Smooth muscle cell (in vitro differentiated cells): Measurements from ENCODE around the gene HES1. TPM values are rescaled to one million over a fixed set of nuclear protein-coding genes. Genes with fewer than 3 reads are reported as not detected.
"Not testable (repeated sequence)": the region's sequence is repeated elsewhere in the genome, so short reads cannot be mapped to it uniquely, and the experiment has no call there.

Experiments
- DNase-seq: peaks from one replicate; lab custom pipeline; 2025; ENCODE audit not compliant: unreplicated experiment; lab: John Stamatoyannopoulos, UW
- H2AFZ ChIP-seq: fragments of 200-600 bp; sonication (generic); 2 replicates; pipeline ENCODE4 v1.6.0; 2016; ENCODE audit warnings: antibody characterized with exemption, low read depth, mild to moderate bottlenecking
- H3F3A ChIP-seq: fragments of 200-600 bp; sonication (generic); 2 replicates; pipeline ENCODE4 v1.6.0; 2017; ENCODE audit warnings: antibody characterized with exemption, low read depth
- H3K27ac ChIP-seq: fragments of 200-600 bp; sonication (generic); 2 replicates; pipeline ENCODE4 v1.5.1; 2016; ENCODE audit warnings: low read depth, mild to moderate bottlenecking
- H3K27me3 ChIP-seq: fragments of 200-600 bp; sonication (generic); 2 replicates; pipeline ENCODE4 v1.6.1; 2016; ENCODE audit warnings: low read depth, mild to moderate bottlenecking
- H3K36me3 ChIP-seq: fragments of 200-600 bp; sonication (generic); 2 replicates; pipeline ENCODE4 v1.5.1; 2016; ENCODE audit warnings: low read depth
- H3K4me1 ChIP-seq: fragments of 200-600 bp; sonication (generic); 2 replicates; pipeline ENCODE4 v1.5.1; 2016; ENCODE audit warnings: low read depth
- H3K4me2 ChIP-seq: fragments of 200-600 bp; sonication (generic); 2 replicates; pipeline ENCODE4 v1.6.0; 2016; ENCODE audit warnings: mild to moderate bottlenecking
- H3K4me3 ChIP-seq: fragments of 200-600 bp; sonication (generic); 2 replicates; pipeline ENCODE4 v1.5.1; 2016; ENCODE audit warnings: mild to moderate bottlenecking
- H3K79me2 ChIP-seq: fragments of 200-600 bp; sonication (generic); 2 replicates; pipeline ENCODE4 v1.6.0; 2016; ENCODE audit warnings: low read depth, mild to moderate bottlenecking
- H3K9ac ChIP-seq: fragments of 200-600 bp; sonication (generic); 2 replicates; pipeline ENCODE4 v1.6.0; 2016; ENCODE audit warnings: low read depth
- H3K9me3 ChIP-seq: fragments of 200-600 bp; sonication (generic); replicated peaks from 2 replicates; pipeline ENCODE4 v1.5.1; 2016; ENCODE audit warnings: low read depth
- H4K20me1 ChIP-seq: fragments of 200-600 bp; sonication (generic); 2 replicates; pipeline ENCODE4 v1.6.0; 2016; ENCODE audit warnings: low read depth
- WGBS: methylation state at CpG from one replicate; pipeline ENCODE4 v1.1.7; 2016; ENCODE audit warnings: low lambda C conversion rate; 5-methylcytosine and 5-hydroxymethylcytosine counted together
- polyA plus RNA-seq: library from polyadenylated mRNA; unstranded; fragments of >200 nt; fragmentation: Nextera tagmentation; extraction: Ambion mirVana; gene quantifications from 2 replicates; pipeline ENCODE4 v1.2.1, GENCODE V29; 2016
- total RNA-seq: library from RNA; depleted of rRNA; stranded (reverse); fragments of >200 nt; gene quantifications from 2 replicates; pipeline ENCODE4 v1.2.3, GENCODE V29; 2014
- TF ChIP-seq, protein P1 (sequence below): fragments of 200-600 bp; sonication (generic); IDR thresholded peaks from 2 replicates; pipeline ENCODE4 v1.5.1; 2017; ENCODE audit warnings: borderline replicate concordance, mild to moderate bottlenecking, antibody characterized with exemption; ENCODE audit not compliant: insufficient read depth, poor library complexity, severe bottlenecking

Gene HES1
- total and polyA plus RNA-seq, 2 experiments from 2014 or later: 59.9 to 69.5 TPM

DNA sequence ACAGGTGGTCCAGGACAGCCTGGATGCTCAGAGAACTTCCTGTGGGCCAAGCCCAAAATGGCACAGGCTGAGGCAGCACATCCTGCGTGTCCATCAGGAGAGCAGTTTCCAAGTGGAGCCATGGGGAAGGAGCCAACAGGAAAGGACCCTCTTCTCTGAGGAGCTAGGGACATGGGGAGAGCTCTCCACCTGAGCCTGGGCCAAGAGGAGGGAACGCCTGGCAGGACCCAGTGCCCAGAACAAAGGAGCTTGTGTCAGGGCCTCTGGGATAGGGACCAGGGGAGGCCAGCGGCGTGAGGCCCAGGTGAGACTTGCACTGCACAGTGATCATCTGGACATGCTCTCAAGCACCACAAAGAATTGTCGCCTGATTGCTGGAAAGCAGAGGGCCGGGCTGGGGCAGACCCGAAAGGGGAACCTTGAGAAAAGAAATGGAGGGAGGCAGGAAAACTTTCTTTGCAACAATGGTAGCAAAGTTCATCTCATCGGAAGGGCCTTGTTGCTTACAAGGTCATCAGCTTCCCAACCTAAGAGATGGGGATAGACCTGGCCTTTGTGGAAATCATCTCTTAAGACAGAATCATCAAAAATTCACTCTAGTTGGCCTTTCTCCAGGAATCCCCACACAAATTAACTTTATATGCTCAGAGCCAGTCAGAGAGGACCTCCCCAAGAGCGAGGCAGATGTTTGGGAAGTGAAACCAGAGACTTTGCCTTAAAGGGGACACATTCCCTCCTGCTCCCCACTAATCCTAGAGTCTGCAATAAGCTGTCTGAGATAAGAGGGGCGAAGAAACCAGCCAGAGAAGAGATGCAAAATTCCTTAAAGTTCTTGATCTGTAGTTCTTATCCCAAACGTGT is 47.7 kb upstream of the HES1 start:
- Histone ChIP-seq H3K79me2 (no peaks in the 10 kb centered on the region), H2AFZ (no peak overlapping the region)
- 84% methylated on average over 11 of the region's 11 CpGs for WGBS

DNA sequence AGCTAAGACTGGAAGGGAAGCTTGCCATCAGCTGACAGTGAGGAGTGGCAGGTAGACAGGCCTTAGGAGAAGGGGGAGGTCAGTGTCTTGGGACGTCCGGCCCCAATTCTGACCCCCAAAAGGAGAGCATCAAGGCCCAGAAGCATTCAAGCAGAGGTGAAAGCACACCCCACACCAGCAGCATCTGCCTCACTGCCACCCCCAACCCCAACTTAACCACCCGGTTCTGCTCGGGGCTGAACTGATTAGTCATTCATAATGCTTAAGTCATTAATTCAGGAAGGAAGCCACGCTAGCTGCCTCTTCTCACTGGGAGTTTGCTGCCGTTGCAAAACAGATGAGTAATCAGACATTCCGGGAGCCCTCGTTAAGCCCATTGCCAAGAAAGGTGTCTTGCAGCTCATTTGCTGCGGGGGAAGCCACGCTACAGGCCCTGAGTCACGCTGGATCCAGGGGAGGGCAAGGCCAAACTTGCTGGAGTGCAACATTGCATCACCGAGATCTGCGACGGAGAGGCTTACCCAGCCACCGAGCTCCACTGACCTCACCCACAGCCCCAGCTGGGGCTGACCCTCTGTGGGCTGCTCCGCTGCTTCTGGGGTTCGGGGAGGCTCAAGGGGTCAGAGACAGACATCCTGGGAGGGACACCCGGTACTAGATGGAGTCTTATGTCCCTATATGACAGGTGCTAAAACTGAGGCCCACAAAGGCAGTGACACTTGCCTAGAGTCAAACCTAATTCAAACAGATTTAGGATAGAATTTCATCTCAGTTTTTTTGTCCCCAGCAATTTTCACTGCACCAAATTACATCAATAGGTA is 46.4 kb upstream of the HES1 start:
- H4K20me1 ChIP-seq: no peaks in the 10 kb centered on the region
- peak overlapping the region; percentile 82 for H3K4me2 ChIP-seq
- H3K27ac ChIP-seq: peak overlapping the region; percentile 92
- H3K36me3 ChIP-seq: no peaks in the 10 kb centered on the region
- 19% methylated on average over 18 of the region's 18 CpGs for WGBS
- H2AFZ ChIP-seq: no peak overlapping the region
- H3K9ac ChIP-seq: peak overlapping the region; percentile 76
- H3K9me3 ChIP-seq: no peaks in the 10 kb centered on the region
- peaks cover 57% of the 10 kb centered on the region for H3K4me1 ChIP-seq
- TF ChIP-seq, protein P1, sequence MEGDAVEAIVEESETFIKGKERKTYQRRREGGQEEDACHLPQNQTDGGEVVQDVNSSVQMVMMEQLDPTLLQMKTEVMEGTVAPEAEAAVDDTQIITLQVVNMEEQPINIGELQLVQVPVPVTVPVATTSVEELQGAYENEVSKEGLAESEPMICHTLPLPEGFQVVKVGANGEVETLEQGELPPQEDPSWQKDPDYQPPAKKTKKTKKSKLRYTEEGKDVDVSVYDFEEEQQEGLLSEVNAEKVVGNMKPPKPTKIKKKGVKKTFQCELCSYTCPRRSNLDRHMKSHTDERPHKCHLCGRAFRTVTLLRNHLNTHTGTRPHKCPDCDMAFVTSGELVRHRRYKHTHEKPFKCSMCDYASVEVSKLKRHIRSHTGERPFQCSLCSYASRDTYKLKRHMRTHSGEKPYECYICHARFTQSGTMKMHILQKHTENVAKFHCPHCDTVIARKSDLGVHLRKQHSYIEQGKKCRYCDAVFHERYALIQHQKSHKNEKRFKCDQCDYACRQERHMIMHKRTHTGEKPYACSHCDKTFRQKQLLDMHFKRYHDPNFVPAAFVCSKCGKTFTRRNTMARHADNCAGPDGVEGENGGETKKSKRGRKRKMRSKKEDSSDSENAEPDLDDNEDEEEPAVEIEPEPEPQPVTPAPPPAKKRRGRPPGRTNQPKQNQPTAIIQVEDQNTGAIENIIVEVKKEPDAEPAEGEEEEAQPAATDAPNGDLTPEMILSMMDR: no peak
- peaks cover 22% of the 10 kb centered on the region for H3F3A ChIP-seq
- peak; percentile 65 for DNase-seq
- no peaks in the 10 kb centered on the region for H3K79me2 ChIP-seq
- H3K27me3 ChIP-seq: no peaks in the 10 kb centered on the region
- H3K4me3 ChIP-seq: no peak overlapping the region

More for the DNA sequence above, 47.7 kb upstream of the HES1 start:
- no peak for DNase-seq
- Histone ChIP-seq H4K20me1 (no peaks in the 10 kb centered on the region), H3K36me3 (no peaks in the 10 kb centered on the region), H3F3A (peaks cover 22% of the 10 kb centered on the region), H3K27ac (peak overlapping the region; percentile 73), H3K9me3 (no peaks in the 10 kb centered on the region), H3K4me1 (peaks cover 57% of the 10 kb centered on the region), H3K4me2 (no peak overlapping the region), H3K27me3 (no peaks in the 10 kb centered on the region), H3K4me3 (no peak overlapping the region), H3K9ac (no peak overlapping the region)
- TF ChIP-seq, protein P1: no peak

DNA sequence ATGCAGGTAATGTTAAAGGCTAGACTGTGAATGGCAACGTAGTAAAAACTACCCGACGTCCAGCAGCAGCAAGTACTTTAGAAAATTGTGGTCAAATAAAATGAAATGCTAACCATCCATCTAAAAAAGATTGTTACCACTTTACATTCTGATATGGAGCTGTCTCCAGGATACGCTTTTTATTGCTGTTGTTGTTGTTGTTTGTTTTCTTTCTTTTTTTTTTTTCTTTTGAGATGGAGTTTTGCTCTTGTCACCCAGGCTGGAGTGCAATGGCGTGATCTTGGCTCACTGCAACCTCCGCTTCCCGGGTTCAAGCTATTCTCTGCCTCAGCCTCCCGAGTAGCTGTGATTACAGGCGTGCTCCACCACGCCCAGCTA is 45.8 kb upstream of the HES1 start:
- H3K4me1 ChIP-seq: peaks cover 57% of the 10 kb centered on the region
- H3K27me3 ChIP-seq, H2AFZ ChIP-seq, H3K36me3 ChIP-seq, H4K20me1 ChIP-seq, H3K9me3 ChIP-seq, H3K4me3 ChIP-seq, DNase-seq, H3K79me2 ChIP-seq: not testable (repeated sequence)
- peak overlapping the region; percentile 76 for H3K9ac ChIP-seq
- peaks cover 22% of the 10 kb centered on the region for H3F3A ChIP-seq
- peak overlapping the region; percentile 82 for H3K4me2 ChIP-seq
- H3K27ac ChIP-seq: peak overlapping the region; percentile 92
- 87% methylated on average over 10 of the region's 10 CpGs for WGBS

DNA sequence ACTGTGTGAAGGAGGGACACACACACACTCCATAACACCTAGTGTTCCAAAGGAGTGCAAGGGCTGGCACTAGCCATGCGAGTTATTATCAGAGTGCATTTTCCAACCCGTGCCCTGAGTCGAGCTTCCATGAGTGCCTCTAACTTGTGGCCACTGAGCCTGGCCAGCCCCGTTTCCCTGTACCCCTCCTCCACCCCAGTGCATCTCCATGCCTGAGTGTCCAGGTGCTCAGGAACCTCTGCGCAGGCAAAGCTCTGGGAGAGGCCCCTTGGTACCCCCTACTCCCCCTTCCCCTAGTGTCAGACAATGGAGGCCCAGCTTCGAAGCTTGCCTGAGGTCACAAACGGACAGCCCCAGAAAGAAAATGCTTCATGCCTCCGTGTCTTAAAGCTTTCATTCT is 45.2 kb upstream of the HES1 start:
- no peak overlapping the region for H3K9ac ChIP-seq
- H3K4me1 ChIP-seq: peaks cover 55% of the 10 kb centered on the region
- no peak overlapping the region for H3K4me3 ChIP-seq
- no peak for DNase-seq
- H3K79me2 ChIP-seq: no peaks in the 10 kb centered on the region
- WGBS: 86% methylated on average over 6 of the region's 8 CpGs
- H3K36me3 ChIP-seq: no peaks in the 10 kb centered on the region
- peaks cover 22% of the 10 kb centered on the region for H3F3A ChIP-seq
- H3K27me3 ChIP-seq: no peaks in the 10 kb centered on the region
- H4K20me1 ChIP-seq: no peaks in the 10 kb centered on the region
- H2AFZ ChIP-seq: no peak overlapping the region
- TF ChIP-seq, protein P1: no peak
- peak overlapping the region; percentile 46 for H3K4me2 ChIP-seq
- no peaks in the 10 kb centered on the region for H3K9me3 ChIP-seq
- peak overlapping the region; percentile 92 for H3K27ac ChIP-seq
